Effector memory CD4-positive, alpha-beta T cell (primary cell): Measurements from ENCODE around the gene SMIM38.

ENCODE experiments used
- DNase-seq, 3 donors: peaks; one replicate each; pipeline ENCODE4 v3.0.0-alpha.2; 2020
- H3K27ac ChIP-seq: 2 replicates; pipeline ENCODE4 v1.7.0; 2013; ENCODE audit warnings: mild to moderate bottlenecking, low read length, moderate library complexity; ENCODE audit not compliant: insufficient read depth, poor library complexity, severe bottlenecking
- H3K27me3 ChIP-seq: replicated peaks from 2 replicates; pipeline ENCODE4 v1.7.0; 2013; ENCODE audit warnings: mild to moderate bottlenecking, low read length; ENCODE audit not compliant: insufficient read depth, control insufficient read depth, poor library complexity, severe bottlenecking
- H3K36me3 ChIP-seq: 2 replicates; pipeline ENCODE4 v1.7.0; 2013; ENCODE audit warnings: mild to moderate bottlenecking, low read length, moderate library complexity; ENCODE audit not compliant: control insufficient read depth, insufficient read depth
- H3K4me1 ChIP-seq: 2 replicates; pipeline ENCODE4 v1.7.0; 2013; ENCODE audit warnings: low read length, mild to moderate bottlenecking; ENCODE audit not compliant: control insufficient read depth, insufficient read depth, poor library complexity, severe bottlenecking
- H3K4me3 ChIP-seq: 2 replicates; pipeline ENCODE4 v1.7.0; 2013; ENCODE audit warnings: low read length, low read depth, mild to moderate bottlenecking; ENCODE audit not compliant: insufficient read depth, poor library complexity, severe bottlenecking
- H3K9me3 ChIP-seq: 2 replicates; pipeline ENCODE4 v1.7.0; 2013; ENCODE audit warnings: mild to moderate bottlenecking, low read length, moderate library complexity; ENCODE audit not compliant: control insufficient read depth

SMIM38 gene

GRCh38 chr11:69193151-69193550 is 37.4 kb downstream of the SMIM38 start:
- DNase-seq, result no peak
- Histone ChIP-seq H3K27ac (no peak overlapping the region), H3K9me3 (no peaks in the 10 kb centered on the region), H3K4me1 (no peaks in the 10 kb centered on the region), H3K4me3 (no peak overlapping the region), H3K36me3 (no peaks in the 10 kb centered on the region), H3K27me3 (no peaks in the 10 kb centered on the region)

DNA sequence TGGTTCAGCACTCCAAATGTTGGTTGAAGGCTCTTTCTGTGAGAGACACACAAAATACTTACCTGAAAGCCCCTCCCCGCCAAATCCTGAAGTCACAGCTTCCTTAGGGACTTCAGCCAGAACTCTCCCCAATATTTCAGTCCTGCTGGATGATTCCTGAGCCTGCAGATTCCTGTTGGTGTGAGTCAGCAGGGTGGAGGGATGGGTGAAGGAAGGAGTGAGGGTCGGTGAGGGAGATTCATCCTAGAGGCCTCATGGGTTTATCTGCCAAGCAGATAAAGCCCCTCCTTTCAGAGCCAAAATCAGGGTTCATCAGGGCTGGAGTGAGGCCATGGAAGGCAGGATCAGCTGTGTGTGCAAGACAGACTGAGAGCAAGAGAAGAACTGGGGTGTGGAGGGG is 37.9 kb downstream of the SMIM38 start:
- Histone ChIP-seq H3K36me3 (no peaks in the 10 kb centered on the region), H3K27ac (no peak overlapping the region), H3K9me3 (no peaks in the 10 kb centered on the region), H3K4me1 (no peaks in the 10 kb centered on the region), H3K4me3 (no peak overlapping the region), H3K27me3 (no peaks in the 10 kb centered on the region)
- no peak for DNase-seq

DNA sequence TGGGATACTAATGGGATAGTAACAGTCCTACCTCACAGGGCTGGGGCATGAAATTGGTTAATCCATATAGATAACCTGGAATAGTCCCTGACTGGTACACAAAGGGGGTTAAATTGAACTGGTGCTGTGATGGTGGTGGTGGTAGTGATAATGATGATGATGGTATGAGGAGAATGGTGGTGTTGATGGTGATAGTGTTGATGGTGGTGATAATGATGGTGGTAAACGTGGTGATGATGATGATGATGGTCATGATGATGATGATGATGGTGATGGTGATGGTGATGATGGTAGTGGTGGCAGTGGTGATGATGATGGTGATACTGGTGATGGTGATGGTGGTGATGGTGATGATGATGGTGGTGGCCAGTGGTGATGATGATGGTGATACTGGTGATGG is 38.7 kb downstream of the SMIM38 start:
- DNase-seq, result no peak
- Histone ChIP-seq H3K4me3 (no peak overlapping the region), H3K4me1 (no peaks in the 10 kb centered on the region), H3K27ac (no peak overlapping the region), H3K27me3 (no peaks in the 10 kb centered on the region), H3K36me3 (no peaks in the 10 kb centered on the region), H3K9me3 (no peaks in the 10 kb centered on the region)

GRCh38 chr11:69194956-69195355 is 39.2 kb downstream of the SMIM38 start:
- H3K36me3 ChIP-seq, result no peaks in the 10 kb centered on the region
- no peak overlapping the region for H3K27ac ChIP-seq
- DNase-seq, result no peak
- H3K4me1 ChIP-seq, result no peaks in the 10 kb centered on the region
- no peaks in the 10 kb centered on the region for H3K27me3 ChIP-seq
- no peaks in the 10 kb centered on the region for H3K9me3 ChIP-seq
- no peak overlapping the region for H3K4me3 ChIP-seq

GRCh38 chr11:69195824-69196782 is 40.4 kb downstream of the SMIM38 start:
- no peaks in the 10 kb centered on the region for H3K27me3 ChIP-seq
- DNase-seq, result no peak
- no peak overlapping the region for H3K27ac ChIP-seq
- no peaks in the 10 kb centered on the region for H3K4me1 ChIP-seq
- H3K4me3 ChIP-seq, result no peak overlapping the region
- no peaks in the 10 kb centered on the region for H3K9me3 ChIP-seq
- H3K36me3 ChIP-seq, result no peaks in the 10 kb centered on the region

DNA sequence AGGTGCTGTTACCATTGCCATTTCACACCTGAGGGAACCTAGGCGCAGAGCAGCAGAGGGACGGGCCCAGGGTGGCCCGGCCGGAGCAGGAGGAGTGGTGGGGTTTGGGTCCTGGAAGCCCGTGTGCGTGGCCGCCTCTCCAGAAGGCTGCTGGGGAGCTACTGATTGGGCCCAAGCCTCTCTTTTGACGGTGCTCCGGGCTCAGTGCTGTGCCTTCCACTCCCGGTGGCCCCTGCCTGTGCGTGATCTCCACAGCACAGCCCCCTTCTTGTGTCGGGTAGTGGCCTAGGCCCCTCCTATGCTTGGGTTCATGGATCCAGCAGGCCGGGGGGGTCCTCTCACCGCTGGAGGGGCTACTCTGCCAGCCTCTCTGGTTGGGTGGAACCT is 41.0 kb downstream of the SMIM38 start:
- no peak for DNase-seq
- no peak overlapping the region for H3K27ac ChIP-seq
- no peaks in the 10 kb centered on the region for H3K4me1 ChIP-seq
- H3K27me3 ChIP-seq, result no peaks in the 10 kb centered on the region
- H3K9me3 ChIP-seq, result no peaks in the 10 kb centered on the region
- H3K36me3 ChIP-seq, result no peaks in the 10 kb centered on the region
- no peak overlapping the region for H3K4me3 ChIP-seq

DNA sequence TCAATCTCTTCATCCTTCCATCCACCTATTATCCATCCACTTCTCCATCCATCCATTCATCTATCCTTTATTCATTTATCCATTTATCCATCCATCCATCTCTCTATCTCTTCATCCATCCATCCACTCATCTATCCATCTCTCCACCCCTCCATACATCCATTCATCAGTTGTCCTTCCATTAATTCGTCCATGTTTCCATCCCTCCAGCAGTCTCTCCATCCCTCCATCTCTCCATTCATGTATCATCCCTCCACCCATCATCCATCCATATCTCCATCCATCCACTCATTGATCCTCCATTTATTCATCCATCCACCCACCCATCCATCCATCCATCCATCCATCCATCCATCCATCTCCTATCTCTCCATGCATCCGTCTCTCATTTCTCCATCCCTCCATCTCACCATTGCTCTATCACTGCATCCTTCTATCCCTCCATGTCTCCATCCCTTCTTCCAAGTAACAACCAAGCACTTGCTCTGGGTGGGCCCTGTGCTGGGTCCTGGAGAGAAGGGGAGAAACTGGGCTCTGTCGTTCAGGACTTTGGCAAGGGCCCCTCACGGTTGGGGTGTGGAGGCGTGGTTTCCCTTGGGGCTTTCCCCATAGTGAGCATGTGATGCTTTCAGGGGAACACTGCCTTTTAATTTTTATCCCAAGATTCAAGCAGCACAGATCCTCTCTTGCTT is 43.3 kb downstream of the SMIM38 start:
- Histone ChIP-seq H3K27me3 (no peaks in the 10 kb centered on the region), H3K4me1 (no peaks in the 10 kb centered on the region), H3K36me3 (no peaks in the 10 kb centered on the region), H3K4me3 (no peak overlapping the region), H3K9me3 (no peaks in the 10 kb centered on the region), H3K27ac (no peak overlapping the region)
- no peak for DNase-seq

DNA sequence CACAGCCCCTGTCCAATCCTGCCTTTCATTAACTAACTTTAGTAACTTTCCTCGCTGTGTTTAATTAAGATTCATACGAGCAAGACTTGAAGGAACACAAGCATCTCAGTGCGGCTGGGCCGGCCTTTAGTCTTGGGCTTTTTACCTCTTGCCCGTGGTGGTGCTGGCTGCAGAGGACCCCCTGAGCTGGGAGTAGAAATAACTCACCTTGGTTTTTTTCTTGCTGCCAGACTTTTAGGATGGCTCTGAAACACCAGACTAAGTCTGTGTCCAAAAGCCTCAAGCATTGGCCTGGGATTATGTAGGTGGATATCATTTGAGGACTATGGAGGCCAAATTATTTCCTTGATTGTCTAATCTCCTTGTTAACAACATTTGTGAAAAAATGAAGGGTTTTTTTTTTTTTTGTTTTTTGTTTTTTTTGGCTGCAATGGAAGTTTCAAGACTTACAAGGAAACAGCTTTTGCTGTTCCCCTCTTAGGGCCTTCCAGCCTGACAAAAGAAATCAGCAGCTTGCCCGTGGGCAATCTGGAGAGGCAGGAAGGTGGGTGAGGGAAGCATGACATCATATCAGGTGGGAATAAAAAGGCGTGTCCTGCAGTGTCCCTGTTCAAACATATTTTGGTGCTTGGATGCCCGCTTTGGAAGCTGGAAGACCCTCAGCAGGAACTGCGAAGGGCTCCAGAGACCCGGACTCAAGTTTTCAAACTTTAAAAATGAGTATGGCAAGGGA is 44.0 kb downstream of the SMIM38 start:
- Histone ChIP-seq H3K4me1 (no peaks in the 10 kb centered on the region), H3K36me3 (no peaks in the 10 kb centered on the region), H3K4me3 (no peak overlapping the region), H3K27ac (no peak overlapping the region), H3K27me3 (no peaks in the 10 kb centered on the region), H3K9me3 (no peaks in the 10 kb centered on the region)
- DNase-seq, result no peak

- H3K27ac ChIP-seq, result no peak overlapping the region
- no peaks in the 10 kb centered on the region for H3K27me3 ChIP-seq
- H3K4me1 ChIP-seq, result no peaks in the 10 kb centered on the region
- H3K36me3 ChIP-seq, result no peaks in the 10 kb centered on the region
- H3K4me3 ChIP-seq, result no peak overlapping the region
- DNase-seq, result no peak
- no peaks in the 10 kb centered on the region for H3K9me3 ChIP-seq
Observed at GRCh38 chr11:69200331-69201065, 44.8 kb downstream of the SMIM38 start.
